ENCODE measurements around the gene PLEKHH1. TPM values are rescaled to one million over a fixed set of nuclear protein-coding genes. Genes with fewer than 3 reads are reported as not detected.

The PLEKHH1 gene
- total and polyA plus RNA-seq, 4 donors = 0.46 to 2.4 (median 0.89) TPM

DNA sequence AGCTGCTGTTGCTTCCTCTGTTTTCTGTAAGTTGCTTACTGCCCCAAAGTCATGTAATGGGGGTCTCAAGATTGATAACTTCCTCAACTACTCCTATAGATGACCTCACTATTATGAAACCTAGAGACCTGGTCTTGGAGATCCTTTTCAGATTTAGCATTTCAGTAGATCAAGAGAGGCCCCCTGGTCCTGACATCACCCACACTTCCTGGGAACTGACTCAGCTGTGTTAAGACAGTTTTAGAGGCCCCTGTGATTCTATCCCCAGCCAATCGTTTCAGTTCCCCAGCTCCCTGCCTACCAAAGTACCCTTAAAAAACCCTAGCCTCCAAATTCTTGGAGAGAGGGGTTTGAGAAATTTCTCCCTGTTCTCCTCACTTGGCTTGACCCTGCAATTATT lies 77.4 kb downstream of the PLEKHH1 start:
- H3K27ac ChIP-seq (ENCODE audit: low read depth in 1 of 2, low read length in 2 of 2) = no peak overlapping the region
- H3K4me1 ChIP-seq (ENCODE audit: control insufficient read depth in 4 of 4, insufficient read depth in 4 of 4, low read length in 3 of 4) = no peaks in the 10 kb centered on the region
- no peak for TF ChIP-seq JUND (IDR thresholded peaks at IDR 0.05)
- no peak for TF ChIP-seq EGR1 (IDR thresholded peaks at IDR 0.05; ENCODE audit: low read depth in 2 of 2)
- TF ChIP-seq, protein P1, sequence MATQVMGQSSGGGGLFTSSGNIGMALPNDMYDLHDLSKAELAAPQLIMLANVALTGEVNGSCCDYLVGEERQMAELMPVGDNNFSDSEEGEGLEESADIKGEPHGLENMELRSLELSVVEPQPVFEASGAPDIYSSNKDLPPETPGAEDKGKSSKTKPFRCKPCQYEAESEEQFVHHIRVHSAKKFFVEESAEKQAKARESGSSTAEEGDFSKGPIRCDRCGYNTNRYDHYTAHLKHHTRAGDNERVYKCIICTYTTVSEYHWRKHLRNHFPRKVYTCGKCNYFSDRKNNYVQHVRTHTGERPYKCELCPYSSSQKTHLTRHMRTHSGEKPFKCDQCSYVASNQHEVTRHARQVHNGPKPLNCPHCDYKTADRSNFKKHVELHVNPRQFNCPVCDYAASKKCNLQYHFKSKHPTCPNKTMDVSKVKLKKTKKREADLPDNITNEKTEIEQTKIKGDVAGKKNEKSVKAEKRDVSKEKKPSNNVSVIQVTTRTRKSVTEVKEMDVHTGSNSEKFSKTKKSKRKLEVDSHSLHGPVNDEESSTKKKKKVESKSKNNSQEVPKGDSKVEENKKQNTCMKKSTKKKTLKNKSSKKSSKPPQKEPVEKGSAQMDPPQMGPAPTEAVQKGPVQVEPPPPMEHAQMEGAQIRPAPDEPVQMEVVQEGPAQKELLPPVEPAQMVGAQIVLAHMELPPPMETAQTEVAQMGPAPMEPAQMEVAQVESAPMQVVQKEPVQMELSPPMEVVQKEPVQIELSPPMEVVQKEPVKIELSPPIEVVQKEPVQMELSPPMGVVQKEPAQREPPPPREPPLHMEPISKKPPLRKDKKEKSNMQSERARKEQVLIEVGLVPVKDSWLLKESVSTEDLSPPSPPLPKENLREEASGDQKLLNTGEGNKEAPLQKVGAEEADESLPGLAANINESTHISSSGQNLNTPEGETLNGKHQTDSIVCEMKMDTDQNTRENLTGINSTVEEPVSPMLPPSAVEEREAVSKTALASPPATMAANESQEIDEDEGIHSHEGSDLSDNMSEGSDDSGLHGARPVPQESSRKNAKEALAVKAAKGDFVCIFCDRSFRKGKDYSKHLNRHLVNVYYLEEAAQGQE (IDR thresholded peaks at IDR 0.05) = no peak
- TF ChIP-seq YY1 (IDR thresholded peaks at IDR 0.05) = no peak
- TF ChIP-seq SP1 (IDR thresholded peaks at IDR 0.05) = no peak
- H3K27me3 ChIP-seq (ENCODE audit: control insufficient read depth in 4 of 4, insufficient read depth in 4 of 4, low read length in 3 of 4) = no peaks in the 10 kb centered on the region
- no peaks in the 10 kb centered on the region for H3K36me3 ChIP-seq (ENCODE audit: control insufficient read depth in 4 of 4, insufficient read depth in 3 of 4, low read depth in 1 of 4, low read length in 3 of 4)
- no peak overlapping the region for H3K4me3 ChIP-seq (ENCODE audit: low read depth in 1 of 3, low read length in 3 of 3)
- WGBS = 93% methylated on average over 1 of the region's 1 CpG
- no peak overlapping the region for H3K9ac ChIP-seq (ENCODE audit: low read depth in 1 of 2, low read length in 2 of 2)
- no peak for DNase-seq (ENCODE audit: low spot score)
- H3K9me3 ChIP-seq (ENCODE audit: control insufficient read depth in 4 of 4, low read length in 3 of 4) = no peaks in the 10 kb centered on the region

DNA sequence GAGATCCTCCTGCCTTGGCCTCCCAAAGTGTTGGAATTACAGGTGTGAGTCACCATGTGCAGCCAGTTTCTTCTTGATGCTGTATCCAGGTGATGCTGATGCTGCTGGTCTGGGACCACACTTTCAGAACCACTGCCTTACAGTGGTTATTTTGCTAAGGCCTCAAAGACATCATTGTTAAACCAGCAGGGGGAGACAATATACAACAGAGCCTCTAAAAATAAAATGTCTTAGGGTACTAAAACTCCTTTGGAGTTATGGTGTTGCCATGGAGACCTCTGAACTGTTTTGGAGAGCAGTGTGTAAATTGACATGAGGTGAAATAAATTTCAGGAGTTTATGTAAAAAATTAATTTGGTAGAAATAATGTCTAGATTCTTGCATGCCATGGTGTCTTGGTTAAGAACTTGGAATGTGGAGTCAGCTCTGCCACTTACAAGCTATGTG lies 85.5 kb downstream of the PLEKHH1 start:
- Histone ChIP-seq H3K4me3 (ENCODE audit: low read depth in 1 of 3, low read length in 3 of 3) (no peak overlapping the region), H3K9ac (ENCODE audit: low read depth in 1 of 2, low read length in 2 of 2) (no peak overlapping the region), H3K4me1 (ENCODE audit: control insufficient read depth in 4 of 4, insufficient read depth in 4 of 4, low read length in 3 of 4) (peaks cover 0 to 14% (median 4%) of the 10 kb centered on the region in 4 donors), H3K27me3 (ENCODE audit: control insufficient read depth in 4 of 4, insufficient read depth in 4 of 4, low read length in 3 of 4) (no peaks in the 10 kb centered on the region), H3K9me3 (ENCODE audit: control insufficient read depth in 4 of 4, low read length in 3 of 4) (no peaks in the 10 kb centered on the region), H3K36me3 (ENCODE audit: control insufficient read depth in 4 of 4, insufficient read depth in 3 of 4, low read depth in 1 of 4, low read length in 3 of 4) (no peaks in the 10 kb centered on the region), H3K27ac (ENCODE audit: low read depth in 1 of 2, low read length in 2 of 2) (no peak overlapping the region)
- TF ChIP-seq, protein P2, sequence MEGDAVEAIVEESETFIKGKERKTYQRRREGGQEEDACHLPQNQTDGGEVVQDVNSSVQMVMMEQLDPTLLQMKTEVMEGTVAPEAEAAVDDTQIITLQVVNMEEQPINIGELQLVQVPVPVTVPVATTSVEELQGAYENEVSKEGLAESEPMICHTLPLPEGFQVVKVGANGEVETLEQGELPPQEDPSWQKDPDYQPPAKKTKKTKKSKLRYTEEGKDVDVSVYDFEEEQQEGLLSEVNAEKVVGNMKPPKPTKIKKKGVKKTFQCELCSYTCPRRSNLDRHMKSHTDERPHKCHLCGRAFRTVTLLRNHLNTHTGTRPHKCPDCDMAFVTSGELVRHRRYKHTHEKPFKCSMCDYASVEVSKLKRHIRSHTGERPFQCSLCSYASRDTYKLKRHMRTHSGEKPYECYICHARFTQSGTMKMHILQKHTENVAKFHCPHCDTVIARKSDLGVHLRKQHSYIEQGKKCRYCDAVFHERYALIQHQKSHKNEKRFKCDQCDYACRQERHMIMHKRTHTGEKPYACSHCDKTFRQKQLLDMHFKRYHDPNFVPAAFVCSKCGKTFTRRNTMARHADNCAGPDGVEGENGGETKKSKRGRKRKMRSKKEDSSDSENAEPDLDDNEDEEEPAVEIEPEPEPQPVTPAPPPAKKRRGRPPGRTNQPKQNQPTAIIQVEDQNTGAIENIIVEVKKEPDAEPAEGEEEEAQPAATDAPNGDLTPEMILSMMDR (IDR thresholded peaks at IDR 0.05; ENCODE audit: low read depth, low read length, missing input control) = peak; percentile 53
- TF ChIP-seq, protein P3, sequence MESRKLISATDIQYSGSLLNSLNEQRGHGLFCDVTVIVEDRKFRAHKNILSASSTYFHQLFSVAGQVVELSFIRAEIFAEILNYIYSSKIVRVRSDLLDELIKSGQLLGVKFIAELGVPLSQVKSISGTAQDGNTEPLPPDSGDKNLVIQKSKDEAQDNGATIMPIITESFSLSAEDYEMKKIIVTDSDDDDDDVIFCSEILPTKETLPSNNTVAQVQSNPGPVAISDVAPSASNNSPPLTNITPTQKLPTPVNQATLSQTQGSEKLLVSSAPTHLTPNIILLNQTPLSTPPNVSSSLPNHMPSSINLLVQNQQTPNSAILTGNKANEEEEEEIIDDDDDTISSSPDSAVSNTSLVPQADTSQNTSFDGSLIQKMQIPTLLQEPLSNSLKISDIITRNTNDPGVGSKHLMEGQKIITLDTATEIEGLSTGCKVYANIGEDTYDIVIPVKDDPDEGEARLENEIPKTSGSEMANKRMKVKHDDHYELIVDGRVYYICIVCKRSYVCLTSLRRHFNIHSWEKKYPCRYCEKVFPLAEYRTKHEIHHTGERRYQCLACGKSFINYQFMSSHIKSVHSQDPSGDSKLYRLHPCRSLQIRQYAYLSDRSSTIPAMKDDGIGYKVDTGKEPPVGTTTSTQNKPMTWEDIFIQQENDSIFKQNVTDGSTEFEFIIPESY (IDR thresholded peaks at IDR 0.05) = no peak
- TF ChIP-seq FOXA2 (IDR thresholded peaks at IDR 0.05) (no peak), HNF4A (conservative IDR thresholded peaks at IDR 0.05) (no peak), SP1 (IDR thresholded peaks at IDR 0.05) (no peak), RXRA (IDR thresholded peaks at IDR 0.05) (no peak), NR2F2 (IDR thresholded peaks at IDR 0.05) (no peak), MAX (IDR thresholded peaks at IDR 0.05) (no peak), FOXA1 (IDR thresholded peaks at IDR 0.05) (no peak), RAD21 (IDR thresholded peaks at IDR 0.05) (peak; percentile 79 to 85), HNF4G (IDR thresholded peaks at IDR 0.05) (no peak), JUND (IDR thresholded peaks at IDR 0.05) (no peak), EGR1 (IDR thresholded peaks at IDR 0.05; ENCODE audit: low read depth in 2 of 2) (no peak), YY1 (IDR thresholded peaks at IDR 0.05) (no peak), GABPA (IDR thresholded peaks at IDR 0.05 in 1 of 2, conservative IDR thresholded peaks at IDR 0.05 in 1 of 2) (no peak)
- TF ChIP-seq, protein P4, sequence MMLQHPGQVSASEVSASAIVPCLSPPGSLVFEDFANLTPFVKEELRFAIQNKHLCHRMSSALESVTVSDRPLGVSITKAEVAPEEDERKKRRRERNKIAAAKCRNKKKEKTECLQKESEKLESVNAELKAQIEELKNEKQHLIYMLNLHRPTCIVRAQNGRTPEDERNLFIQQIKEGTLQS (IDR thresholded peaks at IDR 0.05) = no peak
- DNase-seq (ENCODE audit: low spot score) = no peak

Measured in liver (tissue), 9 donors.